Caco-2 (cell line): ENCODE data around the gene SLC43A1. TPM values are rescaled to one million over a fixed set of nuclear protein-coding genes. Genes with fewer than 3 reads are reported as not detected.

Experiments
- BruUV-seq: library from RNA; stranded (reverse); fragments of 400-500 nt; replicated peaks from 2 replicates; lab custom pipeline; 2021; lab: Mats Ljungman, UMichigan
- CTCF ChIA-PET: fragments of 300-600 bp; sonication (Branson Sonifier 250); formaldehyde crosslinking; loops from one replicate; lab custom pipeline; 2022; ENCODE audit warnings: antibody characterized with exemption; lab: Charles Lee
- POLR2A ChIA-PET: fragments of 300-600 bp; sonication (Branson Sonifier 250); formaldehyde crosslinking; loops from one replicate; lab custom pipeline; 2022; ENCODE audit warnings: antibody characterized with exemption; lab: Charles Lee
- DNase-seq, 2 experiments: peaks; one replicate each; pipeline versions ENCODE4 v3.0.0 to v3.0.0-alpha.2; 2020 to 2022
- H3K27me3 ChIP-seq: replicated peaks from 2 replicates; pipeline ENCODE4 v1.6.0; 2011; ENCODE audit warnings: low read length; ENCODE audit not compliant: control insufficient read depth, insufficient read depth
- H3K36me3 ChIP-seq: 2 replicates; pipeline ENCODE4 v1.5.1; 2011; ENCODE audit warnings: low read length; ENCODE audit not compliant: control insufficient read depth, insufficient read depth
- H3K4me1 ChIP-seq: fragments of 250-450 bp; sonication (Bioruptor Pico); 2 replicates; pipeline ENCODE4 v1.5.1; 2020; ENCODE audit warnings: mild to moderate bottlenecking
- H3K4me3 ChIP-seq: 2 replicates; pipeline ENCODE4 v1.5.1; 2011; ENCODE audit warnings: low read depth, mild to moderate bottlenecking, control low read depth, low read length
- H3K9me3 ChIP-seq: fragments of 250-450 bp; sonication (Bioruptor Pico); 2 replicates; pipeline ENCODE4 v1.5.1; 2020; ENCODE audit warnings: mild to moderate bottlenecking, moderate library complexity
- H3K27ac Mint-ChIP-seq: one replicate; pipeline ENCODE4 v1.8.0; 2022; ENCODE audit warnings: mixed read lengths; ENCODE audit not compliant: unreplicated experiment
- H3K27me3 Mint-ChIP-seq: one replicate; pipeline ENCODE4 v1.8.0; 2022; ENCODE audit warnings: mixed read lengths; ENCODE audit not compliant: insufficient read depth, unreplicated experiment
- H3K36me3 Mint-ChIP-seq: one replicate; pipeline ENCODE4 v1.8.0; 2022; ENCODE audit warnings: mild to moderate bottlenecking, mixed read lengths; ENCODE audit not compliant: insufficient read depth, unreplicated experiment
- H3K4me1 Mint-ChIP-seq: one replicate; pipeline ENCODE4 v1.8.0; 2022; ENCODE audit warnings: low read depth, mixed read lengths; ENCODE audit not compliant: unreplicated experiment
- H3K4me3 Mint-ChIP-seq: one replicate; pipeline ENCODE4 v1.8.0; 2022; ENCODE audit warnings: mild to moderate bottlenecking, moderate library complexity, mixed read lengths; ENCODE audit not compliant: unreplicated experiment
- H3K9me3 Mint-ChIP-seq: one replicate; pipeline ENCODE4 v1.8.0; 2022; ENCODE audit warnings: mixed read lengths; ENCODE audit not compliant: unreplicated experiment
- intact Hi-C: fragments of 100-400 bp; cut with micrococcal nuclease; formaldehyde crosslinking; loops from one replicate; pipeline ENCODE4 v1.10.0; 2022; ENCODE audit not compliant: unreplicated experiment
- total RNA-seq: library from RNA; stranded (reverse); gene quantifications from 2 replicates; pipeline ENCODE4 v1.2.3, GENCODE V29; 2022
- TF ChIP-seq, protein P1 (sequence below), 2 experiments: fragments of 200-600 bp in 1 of 2; IDR thresholded peaks; 1 replicate in 1 of 2; 2 replicates in 1 of 2; pipeline versions ENCODE4 v1.5.1 to v1.8.0; 2011 to 2022; ENCODE audit warnings: antibody characterized with exemption in 1 of 2, control low read depth in 1 of 2, inconsistent platforms in 1 of 2, low read depth in 1 of 2, low read length in 1 of 2, mild to moderate bottlenecking in 1 of 2, moderate library complexity in 1 of 2; ENCODE audit not compliant: insufficient read depth in 1 of 2, severe bottlenecking in 1 of 2, unreplicated experiment in 1 of 2

Gene SLC43A1
- total RNA-seq, 1 experiment from 2014 or later = 71.7 TPM

GRCh38 chr11:57458410-57459163, 56.9 kb downstream of the SLC43A1 start:
- Histone ChIP-seq H3K4me3 (peak overlapping the region; percentile 66), H3K4me1 (peaks cover 25% of the 10 kb centered on the region), H3K36me3 (no peaks in the 10 kb centered on the region), H3K27me3 (peaks cover 3% of the 10 kb centered on the region; the same call in 1 of the 2 replicates), H3K9me3 (no peaks in the 10 kb centered on the region)
- intact Hi-C loops = no loop called here
- peaks cover 9% of the 10 kb centered on the region for H3K36me3 Mint-ChIP-seq
- H3K9me3 Mint-ChIP-seq = no peaks in the 10 kb centered on the region
- ChIA-PET CTCF (interaction anchor here (0.6 to 2.8 kb wide), 20 partner anchors 14 to 189 kb away, joined by 3 to 21 read pairs (median 4); partner anchors contain the start of genes SLC43A1 and TIMM10), POLR2A (interaction anchor here (0.9 kb wide), 1 partner anchor 72 kb away, joined by 3 read pairs; no protein-coding TSS in a partner anchor)
- TF ChIP-seq, protein P1, sequence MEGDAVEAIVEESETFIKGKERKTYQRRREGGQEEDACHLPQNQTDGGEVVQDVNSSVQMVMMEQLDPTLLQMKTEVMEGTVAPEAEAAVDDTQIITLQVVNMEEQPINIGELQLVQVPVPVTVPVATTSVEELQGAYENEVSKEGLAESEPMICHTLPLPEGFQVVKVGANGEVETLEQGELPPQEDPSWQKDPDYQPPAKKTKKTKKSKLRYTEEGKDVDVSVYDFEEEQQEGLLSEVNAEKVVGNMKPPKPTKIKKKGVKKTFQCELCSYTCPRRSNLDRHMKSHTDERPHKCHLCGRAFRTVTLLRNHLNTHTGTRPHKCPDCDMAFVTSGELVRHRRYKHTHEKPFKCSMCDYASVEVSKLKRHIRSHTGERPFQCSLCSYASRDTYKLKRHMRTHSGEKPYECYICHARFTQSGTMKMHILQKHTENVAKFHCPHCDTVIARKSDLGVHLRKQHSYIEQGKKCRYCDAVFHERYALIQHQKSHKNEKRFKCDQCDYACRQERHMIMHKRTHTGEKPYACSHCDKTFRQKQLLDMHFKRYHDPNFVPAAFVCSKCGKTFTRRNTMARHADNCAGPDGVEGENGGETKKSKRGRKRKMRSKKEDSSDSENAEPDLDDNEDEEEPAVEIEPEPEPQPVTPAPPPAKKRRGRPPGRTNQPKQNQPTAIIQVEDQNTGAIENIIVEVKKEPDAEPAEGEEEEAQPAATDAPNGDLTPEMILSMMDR (IDR thresholded peaks at IDR 0.05; ENCODE audit: insufficient read depth in 1 of 2, low read depth in 1 of 2, low read length in 1 of 2, severe bottlenecking in 1 of 2, unreplicated experiment in 1 of 2) = peak; percentile 87 to 96
- peak in 1 of 2 experiments; percentile 71 for DNase-seq
- peaks cover 20% of the 10 kb centered on the region for H3K4me1 Mint-ChIP-seq
- peaks cover 15% of the 10 kb centered on the region for H3K27me3 Mint-ChIP-seq
- peak overlapping the region; percentile 85 for H3K4me3 Mint-ChIP-seq
- no peak overlapping the region for H3K27ac Mint-ChIP-seq
- no TSS peak for BruUV-seq

DNA sequence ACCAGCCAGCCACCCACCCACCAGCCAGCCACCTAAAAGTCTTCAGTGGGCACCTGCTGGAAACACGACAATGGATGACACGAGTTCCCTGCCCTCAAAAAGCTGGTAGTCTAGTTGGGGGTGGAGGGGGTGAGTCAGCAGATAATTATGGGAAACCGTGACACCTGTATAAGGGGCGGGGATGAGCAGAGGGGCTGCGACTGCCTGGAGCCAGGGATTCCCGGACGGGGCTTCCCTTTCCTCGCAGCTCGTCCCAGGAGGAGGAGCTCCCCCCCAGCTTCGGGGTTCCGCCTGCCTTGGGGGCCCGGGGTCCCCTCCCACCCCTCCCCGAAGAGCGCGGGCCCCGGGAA, 57.5 kb downstream of the SLC43A1 start:
- ChIA-PET CTCF (interaction anchor here (0.6 to 2.8 kb wide), 19 partner anchors 15 to 189 kb away, joined by 3 to 21 read pairs (median 4); partner anchors contain the start of genes SLC43A1 and TIMM10), POLR2A (interaction anchor here (0.9 kb wide), 1 partner anchor 73 kb away, joined by 3 read pairs; no protein-coding TSS in a partner anchor)
- H3K4me1 ChIP-seq = peaks cover 28% of the 10 kb centered on the region
- H3K9me3 ChIP-seq = no peaks in the 10 kb centered on the region
- H3K36me3 Mint-ChIP-seq = peaks cover 9% of the 10 kb centered on the region
- peaks cover 3% of the 10 kb centered on the region; the same call in 1 of the 2 replicates for H3K27me3 ChIP-seq
- no TSS peak for BruUV-seq
- H3K36me3 ChIP-seq = no peaks in the 10 kb centered on the region
- H3K27me3 Mint-ChIP-seq = peaks cover 15% of the 10 kb centered on the region
- TF ChIP-seq, protein P1 (IDR thresholded peaks at IDR 0.05; ENCODE audit: insufficient read depth in 1 of 2, low read depth in 1 of 2, low read length in 1 of 2, severe bottlenecking in 1 of 2, unreplicated experiment in 1 of 2) = no peak
- H3K27ac Mint-ChIP-seq = no peak overlapping the region
- peak overlapping the region; percentile 85 for H3K4me3 Mint-ChIP-seq
- intact Hi-C loops = no loop called here
- peaks cover 20% of the 10 kb centered on the region for H3K4me1 Mint-ChIP-seq
- H3K4me3 ChIP-seq = peak overlapping the region; percentile 66
- peak in 1 of 2 experiments; percentile 46 for DNase-seq
- no peaks in the 10 kb centered on the region for H3K9me3 Mint-ChIP-seq

- TF ChIP-seq, protein P1 (IDR thresholded peaks at IDR 0.05; ENCODE audit: insufficient read depth in 1 of 2, low read depth in 1 of 2, low read length in 1 of 2, severe bottlenecking in 1 of 2, unreplicated experiment in 1 of 2) = no peak
- H3K4me1 Mint-ChIP-seq = peaks cover 20% of the 10 kb centered on the region
- DNase-seq = no peak
- Histone ChIP-seq H3K9me3 (no peaks in the 10 kb centered on the region), H3K36me3 (no peaks in the 10 kb centered on the region), H3K4me3 (no peak overlapping the region), H3K27me3 (peaks cover 3% of the 10 kb centered on the region; the same call in 1 of the 2 replicates), H3K4me1 (peaks cover 28% of the 10 kb centered on the region)
- BruUV-seq = no TSS peak
- ChIA-PET POLR2A (interaction anchor here (0.9 kb wide), 1 partner anchor 73 kb away, joined by 3 read pairs; no protein-coding TSS in a partner anchor), CTCF (interaction anchor here (0.6 to 2.8 kb wide), 16 partner anchors 15 to 190 kb away, joined by 3 to 21 read pairs (median 7); no protein-coding TSS in a partner anchor)
- H3K9me3 Mint-ChIP-seq = no peaks in the 10 kb centered on the region
- peaks cover 15% of the 10 kb centered on the region for H3K27me3 Mint-ChIP-seq
- peak overlapping the region; percentile 85 for H3K4me3 Mint-ChIP-seq
- no peak overlapping the region for H3K27ac Mint-ChIP-seq
- H3K36me3 Mint-ChIP-seq = peaks cover 9% of the 10 kb centered on the region
- intact Hi-C loops = loop anchor here (1.0 kb wide), 8 partner anchors 19 to 184 kb away; no protein-coding TSS in a partner anchor
Observed at GRCh38 chr11:57457643-57458023, 57.9 kb downstream of the SLC43A1 start.
